GM18520 (cell line): Measurements from ENCODE around the gene NADK.
A peak's percentile ranks its signal among the peaks of the same experiment; 100 is the strongest.
"Not testable (repeated sequence)": the region's sequence is repeated elsewhere in the genome, so short reads cannot be mapped to it uniquely, and the experiment has no call there.

Source experiments
- ATAC-seq: cut with Tn5 transposase; IDR thresholded peaks from one replicate; pipeline ENCODE4 v1.9.1; 2021; ENCODE audit not compliant: unreplicated experiment

The NADK gene

DNA sequence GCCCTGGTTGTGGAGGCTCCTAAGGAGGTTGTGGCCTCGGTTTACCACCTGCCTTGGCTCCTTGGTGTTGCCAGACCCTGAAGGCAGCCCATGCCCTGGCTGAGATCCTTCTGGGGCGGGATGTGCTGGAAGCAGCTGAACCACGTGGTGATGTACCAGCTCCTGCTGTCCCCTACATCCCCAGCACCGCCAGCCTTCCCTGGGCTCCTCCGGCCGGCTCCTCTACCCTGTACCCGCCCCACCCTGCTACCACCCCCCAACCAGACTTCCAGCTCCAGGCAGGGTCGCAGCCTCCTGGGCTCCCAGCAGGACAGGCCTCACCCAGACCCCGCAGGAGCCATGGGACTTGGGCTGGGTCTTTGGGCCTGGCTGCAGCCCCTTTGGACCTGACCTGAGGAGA lies 28.3 kb downstream of the NADK start:
- not testable (repeated sequence) for ATAC-seq

GRCh38 chr1:1748686-1749321 lies 29.5 kb downstream of the NADK start:
- ATAC-seq, result no peak

GRCh38 chr1:1746566-1746909 lies 31.7 kb downstream of the NADK start:
- peak; percentile 63 for ATAC-seq

DNA sequence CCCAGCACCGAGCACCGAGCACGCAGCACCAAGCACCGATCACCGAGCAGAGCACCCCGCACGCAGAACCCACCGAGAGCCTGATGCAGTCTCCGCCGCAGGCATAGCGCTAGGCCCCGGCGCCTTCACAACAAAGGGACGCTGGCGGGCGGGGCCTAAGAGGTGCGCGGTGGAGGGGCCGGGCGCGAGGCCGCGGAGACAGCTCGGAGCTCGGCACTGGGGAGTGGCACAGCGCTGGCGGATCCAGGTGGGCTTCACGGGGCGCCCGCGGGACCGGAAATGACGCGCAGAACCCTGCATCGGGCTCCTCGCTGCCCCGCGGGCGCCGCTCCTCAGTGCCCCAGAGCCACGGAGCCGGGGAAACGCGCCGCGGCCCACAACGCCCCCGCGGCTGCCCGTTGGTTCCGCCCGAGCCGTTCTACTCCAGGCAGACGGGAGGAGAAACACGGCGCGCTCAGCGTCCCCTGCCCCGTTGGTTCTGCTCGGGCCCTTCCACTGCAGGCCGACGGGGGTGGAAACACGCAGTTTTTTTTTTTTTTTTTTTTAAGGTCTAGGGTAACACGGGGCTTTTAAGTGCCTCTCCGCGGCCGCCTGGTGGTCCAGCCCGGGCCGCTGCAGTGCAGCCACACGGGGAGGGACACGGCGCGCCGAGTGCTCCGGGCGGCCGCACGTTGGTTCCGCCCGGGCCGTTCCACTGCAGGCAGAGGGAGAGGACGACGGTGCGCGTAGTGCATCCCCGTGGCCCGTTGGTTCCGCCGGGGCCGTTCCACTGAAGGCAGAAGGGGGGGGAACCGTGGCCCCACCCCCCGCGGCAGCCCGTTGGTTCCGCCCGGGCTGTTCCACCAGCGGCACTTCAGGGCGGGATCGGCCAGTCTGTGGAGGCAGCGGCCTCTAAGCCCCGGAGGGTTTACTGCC lies 32.4 kb downstream of the NADK start:
- ATAC-seq, result peak; percentile 53

DNA sequence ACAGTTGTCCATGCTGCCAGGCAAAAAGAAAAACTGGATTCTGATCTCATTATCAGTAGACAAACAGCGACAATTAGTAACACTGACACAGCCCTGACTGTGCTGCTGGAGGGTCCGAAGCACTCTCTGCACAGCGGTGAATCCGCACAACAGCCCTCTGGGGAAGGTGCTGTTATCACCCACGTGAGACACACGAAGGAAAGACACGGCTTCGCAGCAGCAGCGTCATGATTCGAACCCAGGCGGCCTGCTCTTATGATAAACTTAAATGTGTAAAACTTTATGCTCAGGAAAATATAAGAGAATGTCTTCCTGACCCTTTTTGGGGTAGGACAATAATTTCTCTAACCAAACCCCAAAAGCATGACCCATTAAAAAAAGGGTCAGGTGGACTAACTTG lies 35.7 kb downstream of the NADK start:
- ATAC-seq, result not testable (repeated sequence)

- not testable (repeated sequence) for ATAC-seq
Measured at GRCh38 chr1:1741013-1741412, 37.3 kb downstream of the NADK start.

DNA sequence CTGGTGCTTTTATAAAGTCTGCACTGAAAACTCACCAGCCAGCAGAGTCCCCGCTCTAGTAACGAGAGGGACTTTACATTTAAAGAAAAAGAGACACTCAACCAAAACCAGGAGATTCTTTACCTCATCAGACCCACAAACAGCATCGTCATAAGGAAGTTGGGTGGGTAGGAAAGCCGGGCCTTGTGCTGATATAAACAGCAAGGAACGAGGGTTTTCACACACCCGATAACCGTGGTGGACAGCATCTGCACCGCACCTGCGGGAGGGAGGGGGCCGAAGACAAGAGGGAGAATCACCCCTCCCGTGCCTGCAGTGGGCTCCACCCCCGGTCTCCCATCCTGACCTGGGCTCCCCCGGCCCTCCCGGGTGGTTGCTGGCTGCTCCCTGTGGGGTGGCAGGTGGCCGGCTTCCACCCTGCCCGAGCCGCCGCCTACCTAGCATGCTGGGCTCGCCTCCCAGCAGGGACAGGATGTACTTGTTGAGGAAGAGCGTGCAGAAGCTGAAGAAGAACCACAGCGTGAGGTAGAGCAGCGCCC lies 39.4 kb downstream of the NADK start:
- not testable (repeated sequence) for ATAC-seq

DNA sequence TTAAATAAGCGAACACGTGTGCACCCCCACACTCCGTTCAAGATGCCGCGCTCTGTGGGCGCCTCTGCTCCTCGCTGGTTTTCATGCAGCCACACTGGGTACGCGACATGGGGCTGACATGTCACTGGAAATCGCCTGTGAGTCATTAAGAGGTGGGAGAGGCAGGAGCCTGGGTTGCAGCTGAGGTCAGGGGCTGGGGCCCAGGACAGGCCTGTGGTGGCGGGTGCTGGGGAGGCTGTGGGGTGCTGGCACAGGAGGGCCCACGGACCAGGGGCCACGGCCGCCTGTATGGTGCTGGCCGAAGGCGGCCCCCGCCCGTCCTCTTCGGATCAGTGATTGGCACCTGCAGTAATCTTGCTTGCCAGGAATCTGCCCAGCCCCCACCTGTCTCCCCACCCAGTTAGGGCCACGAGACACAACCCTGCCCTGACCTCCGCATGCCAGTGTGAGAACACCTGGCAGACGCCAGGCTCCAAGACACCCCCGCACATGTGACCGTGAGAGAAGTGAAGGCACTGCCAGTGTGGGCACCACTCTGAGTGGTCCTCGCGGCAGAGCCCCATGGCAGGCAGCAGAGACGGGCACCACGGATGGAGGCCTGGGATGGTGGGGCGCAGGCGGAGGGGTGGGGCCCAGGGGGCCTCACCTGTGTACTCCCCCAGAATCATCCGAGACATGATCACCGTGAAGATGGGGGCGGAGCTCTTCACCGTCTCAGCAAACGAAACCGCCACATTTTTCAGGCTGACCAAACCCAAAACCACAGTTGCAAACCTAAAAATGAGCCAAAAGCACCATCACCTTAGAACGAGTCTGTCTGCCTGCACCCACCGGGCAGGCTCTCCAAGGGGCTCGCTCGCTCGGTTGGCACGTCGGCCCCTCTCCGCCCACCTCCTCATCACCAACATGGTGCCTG lies 40.3 kb downstream of the NADK start:
- not testable (repeated sequence) for ATAC-seq

DNA sequence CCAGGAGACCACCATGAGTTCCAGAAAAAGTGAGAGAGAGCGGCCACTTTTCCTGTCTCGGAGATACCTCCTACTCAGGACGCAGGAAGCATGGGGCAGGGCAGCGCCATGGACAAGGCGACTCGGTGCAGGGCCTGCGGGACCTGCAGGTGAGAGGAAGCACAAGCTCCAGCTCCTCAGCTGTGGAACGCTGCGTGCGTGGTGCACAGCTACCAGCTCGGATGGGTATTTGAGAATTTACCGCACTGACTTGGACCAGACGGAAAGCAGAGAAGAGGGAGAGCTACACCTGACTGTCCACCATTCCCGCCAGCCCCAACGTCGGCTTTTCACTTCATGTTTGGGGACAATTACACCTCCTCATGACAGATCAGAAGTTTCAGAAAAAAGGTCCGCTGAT lies 45.9 kb downstream of the NADK start:
- ATAC-seq, result no peak

GRCh38 chr1:1730870-1731269 lies 47.4 kb downstream of the NADK start:
- ATAC-seq, result no peak

GRCh38 chr1:1730230-1730629 lies 48.0 kb downstream of the NADK start:
- ATAC-seq, result not testable (repeated sequence)

- not testable (repeated sequence) for ATAC-seq
Measured at GRCh38 chr1:1729116-1729816, 49.0 kb downstream of the NADK start.

GRCh38 chr1:1728308-1729005 lies 49.8 kb downstream of the NADK start:
- not testable (repeated sequence) for ATAC-seq

DNA sequence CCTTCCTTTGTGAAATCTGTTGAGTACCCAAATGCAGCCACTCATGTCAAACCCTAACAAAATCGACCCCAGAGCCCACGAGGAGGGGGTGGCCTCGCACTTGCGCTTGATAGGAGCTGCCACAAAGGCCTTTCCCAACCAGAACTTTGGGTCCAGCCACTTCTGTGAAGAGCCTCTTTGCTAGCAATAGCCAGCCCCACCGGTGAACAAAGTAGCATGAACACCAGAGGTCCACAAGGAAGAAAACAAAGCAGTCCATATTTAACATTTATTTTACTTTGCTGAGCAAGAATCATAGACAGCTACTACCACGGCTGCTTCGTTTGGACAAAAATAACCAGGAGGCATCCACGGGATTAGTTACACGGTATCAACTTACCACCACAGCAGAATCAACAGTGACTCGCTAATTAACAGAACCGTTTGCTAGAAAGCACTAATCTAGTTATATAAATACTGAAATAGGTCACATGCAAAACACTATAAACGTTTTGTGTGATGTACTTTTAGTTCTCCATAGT lies 51.1 kb downstream of the NADK start:
- not testable (repeated sequence) for ATAC-seq

DNA sequence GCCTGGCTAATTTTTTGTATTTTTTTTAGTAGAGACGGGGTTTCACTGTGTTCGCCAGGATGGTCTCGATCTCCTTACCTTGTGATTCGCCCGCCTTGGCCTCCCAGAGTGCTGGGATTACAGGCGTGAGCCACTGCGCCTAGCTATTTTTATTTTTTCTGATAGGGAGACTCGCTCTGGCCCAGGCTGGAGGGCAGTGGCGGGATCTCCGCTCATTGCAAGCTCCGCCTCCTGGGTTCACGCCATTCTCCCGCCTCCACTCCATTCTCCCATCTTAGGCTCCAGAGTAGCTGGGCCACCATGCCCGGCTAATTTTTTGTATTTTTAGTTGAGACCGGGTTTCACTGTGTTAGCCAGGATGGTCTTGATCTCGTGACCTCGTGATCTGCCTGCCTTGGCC lies 52.2 kb downstream of the NADK start:
- ATAC-seq, result not testable (repeated sequence)

DNA sequence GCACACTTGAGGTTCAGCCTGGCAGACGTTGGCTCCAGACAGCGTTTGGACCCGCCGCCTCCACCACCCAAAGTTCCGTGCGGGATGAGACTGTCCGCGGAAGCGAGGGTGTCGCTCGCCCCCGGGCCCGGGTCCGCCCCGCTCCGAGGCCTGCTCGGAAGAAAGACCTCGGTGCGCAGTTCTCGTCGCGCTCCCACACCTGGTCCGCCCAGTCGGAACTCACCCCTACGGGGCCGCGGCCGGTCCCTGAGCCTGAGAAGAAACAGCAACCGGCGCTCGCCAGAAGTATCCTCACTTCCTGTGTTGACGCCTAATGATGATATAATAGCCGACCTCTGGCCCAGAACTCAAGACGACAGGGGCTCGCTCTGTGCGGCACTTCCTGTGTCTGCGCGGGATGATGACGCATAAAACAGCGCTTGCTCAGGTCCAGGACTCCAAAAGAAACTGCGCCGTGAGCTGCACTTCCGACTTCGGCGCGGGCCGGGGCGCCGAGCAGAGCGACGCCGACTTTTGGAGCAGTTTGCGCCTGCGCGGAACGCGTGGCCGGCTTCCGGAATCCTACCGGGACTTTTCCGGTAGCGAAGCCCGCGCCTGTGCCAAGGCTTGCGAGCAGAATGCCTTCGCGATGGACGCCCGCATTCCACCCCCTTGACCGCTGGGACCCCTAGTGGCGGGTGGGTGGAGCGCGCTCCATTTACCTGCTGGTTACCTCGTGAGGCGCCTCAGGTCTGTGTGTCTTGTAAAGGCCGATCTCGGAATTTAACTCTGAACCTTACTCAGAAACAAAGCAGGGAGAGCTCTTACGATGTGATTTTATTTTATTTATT lies 54.0 kb downstream of the NADK start, which contains the start of gene CDK11A:
TSS of gene CDK11A (minus strand) at position 323 of the 830 bp plus-strand sequence. CDS start 1,539 bp downstream, outside the sequence.
- ATAC-seq, result peak; percentile 94

- no peak for ATAC-seq
Measured at GRCh38 chr1:1721201-1721600, 57.1 kb downstream of the NADK start.

GRCh38 chr1:1715109-1715883 lies 63.0 kb downstream of the NADK start:
- ATAC-seq, result not testable (repeated sequence)
